ENCODE results near the gene HOXA5.

Gene HOXA5

DNA sequence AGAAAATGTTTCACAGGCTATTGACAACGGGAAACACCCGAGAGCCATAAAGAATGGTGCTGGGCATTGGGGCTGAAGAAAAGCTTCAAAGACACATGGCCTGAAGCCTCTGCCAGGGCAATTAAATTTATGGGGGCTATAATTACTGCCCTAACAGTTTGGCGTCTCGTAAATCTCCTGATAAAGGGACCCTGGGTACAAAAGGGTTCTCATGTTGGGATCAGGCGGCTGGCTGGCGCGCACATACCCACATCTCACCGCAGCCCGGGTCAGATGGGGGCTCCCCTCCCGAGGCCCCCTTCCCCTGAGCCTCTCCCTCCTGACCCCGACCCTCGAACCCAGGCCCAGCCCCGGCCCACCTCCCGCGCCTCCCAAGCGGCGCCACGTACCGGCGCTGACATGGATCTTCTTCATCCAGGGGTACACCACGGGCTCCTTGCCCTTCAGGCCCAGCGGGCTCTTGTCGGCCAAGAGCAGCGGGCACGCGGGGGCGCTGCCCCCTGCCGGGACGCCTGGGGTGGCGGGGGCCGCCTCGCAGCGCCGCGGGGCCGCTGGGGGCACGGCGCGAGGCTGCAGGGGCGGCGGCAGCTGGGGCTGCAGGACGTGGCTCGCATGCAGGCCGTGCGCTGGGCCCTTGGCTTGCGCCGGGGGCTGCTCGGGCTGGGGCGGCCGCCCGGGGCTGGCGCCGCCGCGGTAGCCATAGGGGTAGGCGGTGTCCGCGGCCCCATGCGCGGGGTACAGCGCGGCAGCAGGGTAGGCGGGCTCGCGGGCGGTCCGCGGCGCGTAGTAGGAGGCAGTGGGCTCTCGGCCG lies 13.5 kb downstream of the HOXA5 start (continued):
- no peak for TF ChIP-seq ZFP69B (tag by site-specific recombination; IDR thresholded peaks at IDR 0.05)
- TF ChIP-seq ZNF416 (tag by site-specific recombination; IDR thresholded peaks at IDR 0.05) = no peak
- TF ChIP-seq, protein P1, sequence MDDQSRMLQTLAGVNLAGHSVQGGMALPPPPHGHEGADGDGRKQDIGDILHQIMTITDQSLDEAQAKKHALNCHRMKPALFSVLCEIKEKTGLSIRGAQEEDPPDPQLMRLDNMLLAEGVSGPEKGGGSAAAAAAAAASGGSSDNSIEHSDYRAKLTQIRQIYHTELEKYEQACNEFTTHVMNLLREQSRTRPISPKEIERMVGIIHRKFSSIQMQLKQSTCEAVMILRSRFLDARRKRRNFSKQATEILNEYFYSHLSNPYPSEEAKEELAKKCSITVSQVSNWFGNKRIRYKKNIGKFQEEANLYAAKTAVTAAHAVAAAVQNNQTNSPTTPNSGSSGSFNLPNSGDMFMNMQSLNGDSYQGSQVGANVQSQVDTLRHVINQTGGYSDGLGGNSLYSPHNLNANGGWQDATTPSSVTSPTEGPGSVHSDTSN (CRISPR knock-in tag; IDR thresholded peaks at IDR 0.05) = no peak
- TF ChIP-seq MEIS1 (CRISPR knock-in tag; IDR thresholded peaks at IDR 0.05; ENCODE audit: borderline replicate concordance) = no peak
- TF ChIP-seq KLF7 (tag by site-specific recombination; IDR thresholded peaks at IDR 0.05; ENCODE audit: borderline replicate concordance) = 0 out of 2 replicates have a peak, but pooled peaks have one; percentile 49
- TF ChIP-seq, protein P2, sequence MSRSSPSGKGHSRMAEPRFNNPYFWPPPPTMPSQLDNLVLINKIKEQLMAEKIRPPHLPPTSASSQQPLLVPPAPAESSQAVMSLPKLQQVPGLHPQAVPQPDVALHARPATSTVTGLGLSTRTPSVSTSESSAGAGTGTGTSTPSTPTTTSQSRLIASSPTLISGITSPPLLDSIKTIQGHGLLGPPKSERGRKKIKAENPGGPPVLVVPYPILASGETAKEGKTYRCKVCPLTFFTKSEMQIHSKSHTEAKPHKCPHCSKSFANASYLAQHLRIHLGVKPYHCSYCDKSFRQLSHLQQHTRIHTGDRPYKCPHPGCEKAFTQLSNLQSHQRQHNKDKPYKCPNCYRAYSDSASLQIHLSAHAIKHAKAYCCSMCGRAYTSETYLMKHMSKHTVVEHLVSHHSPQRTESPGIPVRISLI (tag by site-specific recombination; IDR thresholded peaks at IDR 0.05) = no peak
- no peak for TF ChIP-seq ZBTB17 (tag by site-specific recombination; IDR thresholded peaks at IDR 0.05)
- no peak for TF ChIP-seq ZNF157 (tag by site-specific recombination; IDR thresholded peaks at IDR 0.05)
- TF ChIP-seq RBAK (tag by site-specific recombination; IDR thresholded peaks at IDR 0.05) = no peak
- no peak for TF ChIP-seq ZSCAN16 (tag by site-specific recombination; IDR thresholded peaks at IDR 0.05)
- TF ChIP-seq ZNF623 (tag by site-specific recombination; IDR thresholded peaks at IDR 0.05) = no peak
- TF ChIP-seq MZF1 (tag by site-specific recombination; IDR thresholded peaks at IDR 0.05; ENCODE audit: borderline replicate concordance) = no peak
- TF ChIP-seq, protein P3, sequence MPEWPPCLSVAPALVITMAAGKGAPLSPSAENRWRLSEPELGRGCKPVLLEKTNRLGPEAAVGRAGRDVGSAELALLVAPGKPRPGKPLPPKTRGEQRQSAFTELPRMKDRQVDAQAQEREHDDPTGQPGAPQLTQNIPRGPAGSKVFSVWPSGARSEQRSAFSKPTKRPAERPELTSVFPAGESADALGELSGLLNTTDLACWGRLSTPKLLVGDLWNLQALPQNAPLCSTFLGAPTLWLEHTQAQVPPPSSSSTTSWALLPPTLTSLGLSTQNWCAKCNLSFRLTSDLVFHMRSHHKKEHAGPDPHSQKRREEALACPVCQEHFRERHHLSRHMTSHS (tag by site-specific recombination; IDR thresholded peaks at IDR 0.05) = peak; percentile 58; the same call in 1 of the 2 replicates
- TF ChIP-seq ZNF302 (tag by site-specific recombination; IDR thresholded peaks at IDR 0.05; ENCODE audit: low read depth) = no peak
- TF ChIP-seq SETDB1 (IDR thresholded peaks at IDR 0.05; ENCODE audit: insufficient read length, low read length) = no peak
- TF ChIP-seq ZNF221 (tag by site-specific recombination; IDR thresholded peaks at IDR 0.05; ENCODE audit: borderline replicate concordance) = no peak
- TF ChIP-seq ZFP3 (tag by site-specific recombination; IDR thresholded peaks at IDR 0.05; ENCODE audit: low read depth) = no peak
- no peak for TF ChIP-seq ZNF777 (tag by site-specific recombination; IDR thresholded peaks at IDR 0.05; ENCODE audit: borderline replicate concordance)
- TF ChIP-seq ZNF23 (tag by site-specific recombination; IDR thresholded peaks at IDR 0.05; ENCODE audit: borderline replicate concordance) = no peak
- TF ChIP-seq, protein P4, sequence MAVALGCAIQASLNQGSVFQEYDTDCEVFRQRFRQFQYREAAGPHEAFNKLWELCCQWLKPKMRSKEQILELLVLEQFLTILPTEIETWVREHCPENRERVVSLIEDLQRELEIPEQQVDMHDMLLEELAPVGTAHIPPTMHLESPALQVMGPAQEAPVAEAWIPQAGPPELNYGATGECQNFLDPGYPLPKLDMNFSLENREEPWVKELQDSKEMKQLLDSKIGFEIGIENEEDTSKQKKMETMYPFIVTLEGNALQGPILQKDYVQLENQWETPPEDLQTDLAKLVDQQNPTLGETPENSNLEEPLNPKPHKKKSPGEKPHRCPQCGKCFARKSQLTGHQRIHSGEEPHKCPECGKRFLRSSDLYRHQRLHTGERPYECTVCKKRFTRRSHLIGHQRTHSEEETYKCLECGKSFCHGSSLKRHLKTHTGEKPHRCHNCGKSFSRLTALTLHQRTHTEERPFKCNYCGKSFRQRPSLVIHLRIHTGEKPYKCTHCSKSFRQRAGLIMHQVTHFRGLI (tag by site-specific recombination; IDR thresholded peaks at IDR 0.05) = no peak
- TF ChIP-seq ZEB2 (tag by site-specific recombination; IDR thresholded peaks at IDR 0.05) = peak; percentile 53; the same call in 1 of the 2 replicates
- TF ChIP-seq ZNF184 (tag by site-specific recombination; IDR thresholded peaks at IDR 0.05) = no peak
- peak; percentile 90 for TF ChIP-seq ZIC2 (tag by site-specific recombination; IDR thresholded peaks at IDR 0.05)
- no peak for TF ChIP-seq ZNF768 (tag by site-specific recombination; IDR thresholded peaks at IDR 0.05)
- TF ChIP-seq, protein P5, sequence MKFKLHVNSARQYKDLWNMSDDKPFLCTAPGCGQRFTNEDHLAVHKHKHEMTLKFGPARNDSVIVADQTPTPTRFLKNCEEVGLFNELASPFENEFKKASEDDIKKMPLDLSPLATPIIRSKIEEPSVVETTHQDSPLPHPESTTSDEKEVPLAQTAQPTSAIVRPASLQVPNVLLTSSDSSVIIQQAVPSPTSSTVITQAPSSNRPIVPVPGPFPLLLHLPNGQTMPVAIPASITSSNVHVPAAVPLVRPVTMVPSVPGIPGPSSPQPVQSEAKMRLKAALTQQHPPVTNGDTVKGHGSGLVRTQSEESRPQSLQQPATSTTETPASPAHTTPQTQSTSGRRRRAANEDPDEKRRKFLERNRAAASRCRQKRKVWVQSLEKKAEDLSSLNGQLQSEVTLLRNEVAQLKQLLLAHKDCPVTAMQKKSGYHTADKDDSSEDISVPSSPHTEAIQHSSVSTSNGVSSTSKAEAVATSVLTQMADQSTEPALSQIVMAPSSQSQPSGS (tag by site-specific recombination; IDR thresholded peaks at IDR 0.05; ENCODE audit: low read depth) = no peak
- peak; percentile 95 for TF ChIP-seq TCF7L2 (IDR thresholded peaks at IDR 0.05; ENCODE audit: borderline replicate concordance, low read depth, low read length)
- TF ChIP-seq ZNF404 (tag by site-specific recombination; IDR thresholded peaks at IDR 0.05) = no peak
- TF ChIP-seq, protein P6, sequence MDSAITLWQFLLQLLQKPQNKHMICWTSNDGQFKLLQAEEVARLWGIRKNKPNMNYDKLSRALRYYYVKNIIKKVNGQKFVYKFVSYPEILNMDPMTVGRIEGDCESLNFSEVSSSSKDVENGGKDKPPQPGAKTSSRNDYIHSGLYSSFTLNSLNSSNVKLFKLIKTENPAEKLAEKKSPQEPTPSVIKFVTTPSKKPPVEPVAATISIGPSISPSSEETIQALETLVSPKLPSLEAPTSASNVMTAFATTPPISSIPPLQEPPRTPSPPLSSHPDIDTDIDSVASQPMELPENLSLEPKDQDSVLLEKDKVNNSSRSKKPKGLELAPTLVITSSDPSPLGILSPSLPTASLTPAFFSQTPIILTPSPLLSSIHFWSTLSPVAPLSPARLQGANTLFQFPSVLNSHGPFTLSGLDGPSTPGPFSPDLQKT (IDR thresholded peaks at IDR 0.05; ENCODE audit: borderline replicate concordance, low read depth, low read length) = no peak
- no peak for TF ChIP-seq ZNF560 (tag by site-specific recombination; IDR thresholded peaks at IDR 0.05; ENCODE audit: borderline replicate concordance)
- no peak for TF ChIP-seq ZNF747 (tag by site-specific recombination; IDR thresholded peaks at IDR 0.05)
- TF ChIP-seq, protein P7, sequence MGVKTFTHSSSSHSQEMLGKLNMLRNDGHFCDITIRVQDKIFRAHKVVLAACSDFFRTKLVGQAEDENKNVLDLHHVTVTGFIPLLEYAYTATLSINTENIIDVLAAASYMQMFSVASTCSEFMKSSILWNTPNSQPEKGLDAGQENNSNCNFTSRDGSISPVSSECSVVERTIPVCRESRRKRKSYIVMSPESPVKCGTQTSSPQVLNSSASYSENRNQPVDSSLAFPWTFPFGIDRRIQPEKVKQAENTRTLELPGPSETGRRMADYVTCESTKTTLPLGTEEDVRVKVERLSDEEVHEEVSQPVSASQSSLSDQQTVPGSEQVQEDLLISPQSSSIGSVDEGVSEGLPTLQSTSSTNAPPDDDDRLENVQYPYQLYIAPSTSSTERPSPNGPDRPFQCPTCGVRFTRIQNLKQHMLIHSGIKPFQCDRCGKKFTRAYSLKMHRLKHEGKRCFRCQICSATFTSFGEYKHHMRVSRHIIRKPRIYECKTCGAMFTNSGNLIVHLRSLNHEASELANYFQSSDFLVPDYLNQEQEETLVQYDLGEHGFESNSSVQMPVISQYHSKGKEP (tag by site-specific recombination; IDR thresholded peaks at IDR 0.05) = no peak
